Epithelial cell of esophagus (primary cell): ENCODE data around the gene ERMAP.

Source experiments
- DNase-seq: peaks from one replicate; pipeline ENCODE4 v3.0.0; 2010; ENCODE audit warnings: low read depth
- H3K4me3 ChIP-seq: 2 replicates; pipeline ENCODE4 v1.5.1; 2011; ENCODE audit warnings: mild to moderate bottlenecking, low read length, control low read depth
- TF ChIP-seq, protein P1 (sequence below): IDR thresholded peaks from 2 replicates; pipeline ENCODE4 v1.5.1; 2011; ENCODE audit warnings: low read depth, mild to moderate bottlenecking, low read length, control low read depth, inconsistent platforms; ENCODE audit not compliant: insufficient read depth; ENCODE audit errors: missing control alignments

ERMAP gene

DNA sequence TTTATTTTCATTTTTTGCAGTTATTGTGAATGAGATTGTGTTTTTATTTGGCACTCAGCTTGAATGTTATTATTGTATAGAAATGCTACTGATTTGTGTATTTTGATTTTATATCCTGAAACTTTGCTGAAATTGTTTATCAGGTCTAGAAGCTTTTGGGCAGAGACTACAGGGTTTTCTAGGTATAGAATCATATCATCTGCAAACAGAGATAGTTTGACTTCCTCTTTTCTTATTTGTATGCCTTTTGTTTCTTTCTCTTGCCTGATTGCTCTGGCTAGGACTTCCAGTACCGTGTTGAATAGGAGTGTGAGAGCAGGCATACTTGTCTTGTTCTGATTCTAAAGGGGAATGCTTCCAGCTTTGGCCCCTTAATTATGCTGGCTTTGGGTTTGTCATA lies 56.7 kb downstream of the ERMAP start:
- DNase-seq: no peak
- no peak overlapping the region for H3K4me3 ChIP-seq
- TF ChIP-seq, protein P1, sequence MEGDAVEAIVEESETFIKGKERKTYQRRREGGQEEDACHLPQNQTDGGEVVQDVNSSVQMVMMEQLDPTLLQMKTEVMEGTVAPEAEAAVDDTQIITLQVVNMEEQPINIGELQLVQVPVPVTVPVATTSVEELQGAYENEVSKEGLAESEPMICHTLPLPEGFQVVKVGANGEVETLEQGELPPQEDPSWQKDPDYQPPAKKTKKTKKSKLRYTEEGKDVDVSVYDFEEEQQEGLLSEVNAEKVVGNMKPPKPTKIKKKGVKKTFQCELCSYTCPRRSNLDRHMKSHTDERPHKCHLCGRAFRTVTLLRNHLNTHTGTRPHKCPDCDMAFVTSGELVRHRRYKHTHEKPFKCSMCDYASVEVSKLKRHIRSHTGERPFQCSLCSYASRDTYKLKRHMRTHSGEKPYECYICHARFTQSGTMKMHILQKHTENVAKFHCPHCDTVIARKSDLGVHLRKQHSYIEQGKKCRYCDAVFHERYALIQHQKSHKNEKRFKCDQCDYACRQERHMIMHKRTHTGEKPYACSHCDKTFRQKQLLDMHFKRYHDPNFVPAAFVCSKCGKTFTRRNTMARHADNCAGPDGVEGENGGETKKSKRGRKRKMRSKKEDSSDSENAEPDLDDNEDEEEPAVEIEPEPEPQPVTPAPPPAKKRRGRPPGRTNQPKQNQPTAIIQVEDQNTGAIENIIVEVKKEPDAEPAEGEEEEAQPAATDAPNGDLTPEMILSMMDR: no peak

GRCh38 chr1:42876009-42876408 lies 59.1 kb downstream of the ERMAP start:
- TF ChIP-seq, protein P1: no peak
- DNase-seq: no peak

DNA sequence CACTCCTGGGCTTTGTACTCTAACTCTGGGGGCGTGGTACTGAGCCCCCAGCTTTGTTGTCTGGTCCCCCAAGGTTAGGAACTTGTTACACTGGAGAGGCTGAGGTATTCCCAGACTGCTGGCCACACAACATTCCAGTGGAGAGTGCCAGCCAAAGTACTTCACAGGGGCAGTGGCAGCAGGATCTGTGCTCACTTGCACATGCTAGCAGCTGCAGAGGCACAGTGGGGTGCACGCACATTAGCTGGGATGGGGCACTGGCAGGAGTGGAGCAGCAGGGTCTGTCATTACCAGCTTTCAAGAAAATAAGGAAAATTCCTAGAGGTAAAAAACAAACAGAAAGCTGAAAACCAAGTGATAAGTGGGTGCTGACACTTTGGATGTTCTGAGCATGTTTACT lies 60.5 kb downstream of the ERMAP start:
- TF ChIP-seq, protein P1: no peak
- H3K4me3 ChIP-seq: no peak overlapping the region
- DNase-seq: no peak

More at GRCh38 chr1:42876009-42876408, 59.1 kb downstream of the ERMAP start:
- H3K4me3 ChIP-seq: no peak overlapping the region

DNA sequence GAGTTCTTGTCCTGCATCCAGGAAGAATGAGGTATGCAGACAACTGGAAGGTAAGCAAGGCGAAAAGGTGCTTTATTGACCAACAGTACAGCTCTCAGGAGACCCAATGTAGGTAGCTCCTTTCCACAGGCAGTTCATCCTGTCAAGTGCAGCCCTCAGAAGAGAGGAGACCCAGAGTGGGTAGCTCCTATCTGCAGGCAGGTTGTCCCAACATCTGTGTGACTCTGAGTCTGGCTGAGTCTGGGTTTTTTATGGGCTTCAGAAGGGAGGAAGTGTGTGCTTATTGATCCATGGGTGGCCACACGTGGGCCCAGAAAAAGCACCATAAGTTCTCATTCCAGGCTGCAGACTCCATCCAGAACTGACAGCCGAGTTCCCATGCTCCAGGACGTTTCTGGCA lies 63.5 kb downstream of the ERMAP start:
- DNase-seq: no peak
- TF ChIP-seq, protein P1: no peak
- H3K4me3 ChIP-seq: no peak overlapping the region

- no peak overlapping the region for H3K4me3 ChIP-seq
- DNase-seq: no peak
- TF ChIP-seq, protein P1: no peak
Observed at GRCh38 chr1:42886046-42886739, 69.3 kb downstream of the ERMAP start.

DNA sequence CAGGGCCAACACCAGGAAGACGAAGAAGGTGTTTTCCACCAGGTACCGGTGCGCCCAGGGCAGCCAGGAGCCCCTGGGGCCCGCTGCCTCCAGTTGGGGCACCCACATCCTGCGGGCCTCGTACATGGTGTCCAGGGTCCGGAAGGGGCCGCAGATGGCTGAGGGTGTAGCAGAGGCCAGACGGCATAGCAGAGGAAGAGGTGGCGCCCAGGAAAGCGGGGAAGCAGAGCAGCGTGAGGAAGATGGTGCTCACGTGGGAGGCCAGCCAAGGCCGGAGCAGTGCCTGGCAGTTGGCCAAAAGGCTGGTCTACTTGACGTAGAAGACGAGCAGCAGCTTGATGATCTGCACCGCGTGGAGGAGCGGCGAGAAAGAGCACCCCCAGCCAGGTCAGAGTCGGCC lies 69.9 kb downstream of the ERMAP start:
- no peak for DNase-seq
- TF ChIP-seq, protein P1: no peak
- H3K4me3 ChIP-seq: no peak overlapping the region

- TF ChIP-seq, protein P1: no peak
- no peak overlapping the region for H3K4me3 ChIP-seq
- DNase-seq: no peak
Observed at GRCh38 chr1:42887366-42887765, 70.4 kb downstream of the ERMAP start.
